Measurements from ENCODE around the gene PTGDR.

The PTGDR gene

DNA sequence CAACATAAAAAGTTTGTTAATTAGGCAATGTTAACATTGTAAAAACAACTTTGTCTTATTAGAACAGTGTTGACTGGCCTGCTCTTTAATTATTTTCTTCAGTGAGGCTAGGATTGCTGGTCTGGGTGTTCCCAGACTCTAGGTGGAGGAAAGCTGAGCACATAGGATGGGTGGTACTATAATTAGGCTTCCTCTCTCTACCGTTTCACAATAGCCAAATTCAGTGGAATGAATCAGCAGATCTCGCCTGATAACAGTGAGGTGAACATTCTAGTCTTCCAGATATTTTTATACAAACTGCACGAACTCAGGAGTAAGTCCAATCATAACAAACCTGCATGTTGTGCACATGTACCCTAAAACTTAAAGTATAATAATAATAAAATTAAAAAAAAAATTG, 11.9 kb downstream of the PTGDR start:
- no peak overlapping the region for H3K4me2 ChIP-seq (ENCODE audit: insufficient read depth, low read length)
- H3K4me3 ChIP-seq (ENCODE audit: low read depth in 1 of 2, low read length in 2 of 2) = no peak overlapping the region
- no peaks in the 10 kb centered on the region for H4K20me1 ChIP-seq (ENCODE audit: insufficient read depth, low read length)
- no peak overlapping the region for H3K9ac ChIP-seq (ENCODE audit: low read depth, low read length)
- no peaks in the 10 kb centered on the region for H3K36me3 ChIP-seq (ENCODE audit: insufficient read depth, low read length)
- no peaks in the 10 kb centered on the region for H3K9me3 ChIP-seq (ENCODE audit: insufficient read depth, low read length, severe bottlenecking)
- H2AFZ ChIP-seq (ENCODE audit: low read depth, low read length) = no peak overlapping the region
- peaks cover 4% of the 10 kb centered on the region; the same call in 1 of the 2 replicates for H3K4me1 ChIP-seq (ENCODE audit: insufficient read depth, low read length)
- no peaks in the 10 kb centered on the region for H3K27me3 ChIP-seq (ENCODE audit: insufficient read depth, low read length, poor library complexity)
- DNase-seq (no peak), ATAC-seq (ENCODE audit: insufficient read depth, low read depth) (peak; percentile 50; the same call in 1 of the 3 replicates)
- TF ChIP-seq, protein P1, sequence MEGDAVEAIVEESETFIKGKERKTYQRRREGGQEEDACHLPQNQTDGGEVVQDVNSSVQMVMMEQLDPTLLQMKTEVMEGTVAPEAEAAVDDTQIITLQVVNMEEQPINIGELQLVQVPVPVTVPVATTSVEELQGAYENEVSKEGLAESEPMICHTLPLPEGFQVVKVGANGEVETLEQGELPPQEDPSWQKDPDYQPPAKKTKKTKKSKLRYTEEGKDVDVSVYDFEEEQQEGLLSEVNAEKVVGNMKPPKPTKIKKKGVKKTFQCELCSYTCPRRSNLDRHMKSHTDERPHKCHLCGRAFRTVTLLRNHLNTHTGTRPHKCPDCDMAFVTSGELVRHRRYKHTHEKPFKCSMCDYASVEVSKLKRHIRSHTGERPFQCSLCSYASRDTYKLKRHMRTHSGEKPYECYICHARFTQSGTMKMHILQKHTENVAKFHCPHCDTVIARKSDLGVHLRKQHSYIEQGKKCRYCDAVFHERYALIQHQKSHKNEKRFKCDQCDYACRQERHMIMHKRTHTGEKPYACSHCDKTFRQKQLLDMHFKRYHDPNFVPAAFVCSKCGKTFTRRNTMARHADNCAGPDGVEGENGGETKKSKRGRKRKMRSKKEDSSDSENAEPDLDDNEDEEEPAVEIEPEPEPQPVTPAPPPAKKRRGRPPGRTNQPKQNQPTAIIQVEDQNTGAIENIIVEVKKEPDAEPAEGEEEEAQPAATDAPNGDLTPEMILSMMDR (IDR thresholded peaks at IDR 0.05; ENCODE audit: borderline replicate concordance, extremely low read depth, low read length, poor library complexity, severe bottlenecking) = no peak
- no peak for TF ChIP-seq EZH2 (IDR thresholded peaks at IDR 0.05; ENCODE audit: borderline replicate concordance, low read depth, low read length, severe bottlenecking)
- H3K79me2 ChIP-seq (ENCODE audit: insufficient read depth, low read length) = no peaks in the 10 kb centered on the region
- H3K27ac ChIP-seq (ENCODE audit: low read length) = no peak overlapping the region

DNA sequence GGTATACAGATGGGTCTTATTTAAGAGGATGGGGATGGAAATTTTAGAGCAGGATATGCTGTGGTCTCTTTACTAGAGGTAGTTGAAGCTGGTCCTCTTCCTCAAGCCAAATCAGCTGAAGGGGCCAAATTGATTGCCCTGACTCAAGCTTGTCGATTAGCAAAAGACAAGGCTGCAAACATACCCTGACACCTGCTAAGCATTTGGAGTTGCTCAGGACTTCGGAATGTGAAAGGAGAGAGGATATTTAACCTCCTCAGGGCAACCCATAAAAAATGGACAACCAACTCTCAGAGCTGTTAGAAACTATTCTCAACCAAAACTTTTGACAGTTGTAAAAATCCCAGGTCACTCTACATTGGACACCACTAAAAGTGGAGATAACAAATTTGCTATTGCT, 15.6 kb downstream of the PTGDR start:
- Histone ChIP-seq H3K36me3 (ENCODE audit: insufficient read depth, low read length) (no peaks in the 10 kb centered on the region), H3K4me3 (ENCODE audit: low read depth in 1 of 2, low read length in 2 of 2) (no peak overlapping the region)

DNA sequence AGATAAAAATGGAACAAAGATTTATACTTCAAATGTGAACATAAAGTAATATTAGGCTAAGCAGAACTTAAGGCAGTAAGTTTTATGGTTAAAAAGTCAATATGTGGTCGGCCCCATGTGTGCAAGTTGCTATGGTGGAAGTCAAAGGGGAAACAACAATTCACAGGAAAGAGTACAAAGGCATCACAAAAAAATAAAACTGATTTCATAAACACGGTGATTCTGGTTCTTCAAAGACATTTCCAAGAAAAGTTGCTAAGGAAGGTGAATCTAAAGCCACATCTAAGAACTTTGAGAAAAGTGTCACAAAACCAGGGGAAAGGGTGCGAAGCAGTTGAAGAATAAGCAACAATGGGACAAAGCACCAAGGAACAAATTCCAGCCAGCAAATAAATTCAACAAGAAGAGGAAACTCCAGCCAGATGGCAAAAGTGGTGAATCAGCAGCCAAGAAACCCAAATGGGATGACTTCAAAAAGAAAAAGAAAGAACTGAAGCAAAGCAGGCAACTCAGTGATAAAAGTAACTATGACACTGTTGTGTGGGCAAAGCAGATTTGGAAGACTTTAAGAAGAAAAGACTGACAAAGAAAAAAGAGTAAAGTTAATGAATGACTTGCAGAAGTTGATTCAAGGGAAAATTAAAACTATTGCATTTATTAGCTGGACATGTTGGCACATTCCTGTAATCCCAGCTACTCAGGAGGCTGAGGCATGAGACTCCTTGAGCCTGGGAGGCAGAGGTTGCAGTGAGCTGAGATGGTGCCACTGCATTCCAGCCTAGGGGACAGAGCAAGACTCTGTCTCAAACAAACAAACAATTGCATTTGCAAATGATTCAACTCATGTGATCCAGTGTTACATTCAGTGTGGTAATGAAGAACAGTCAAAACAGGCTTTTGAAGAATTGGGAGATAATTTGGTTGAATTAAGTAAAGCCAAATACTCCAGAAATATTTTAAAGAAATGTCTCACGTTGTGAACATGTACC, 19.5 kb downstream of the PTGDR start:
- Histone ChIP-seq H3K4me2 (ENCODE audit: insufficient read depth, low read length) (peak overlapping the region; percentile 58), H3K27ac (ENCODE audit: low read length) (peak overlapping the region; percentile 78), H2AFZ (ENCODE audit: low read depth, low read length) (no peak overlapping the region), H3K9me3 (ENCODE audit: insufficient read depth, low read length, severe bottlenecking) (no peaks in the 10 kb centered on the region), H3K36me3 (ENCODE audit: insufficient read depth, low read length) (no peaks in the 10 kb centered on the region), H3K4me3 (ENCODE audit: low read depth in 1 of 2, low read length in 2 of 2) (peak overlapping the region in 1 of 2 experiments; percentile 25; a peak in 2 of 4 replicates), H4K20me1 (ENCODE audit: insufficient read depth, low read length) (no peaks in the 10 kb centered on the region), H3K4me1 (ENCODE audit: insufficient read depth, low read length) (peaks cover 45% of the 10 kb centered on the region), H3K27me3 (ENCODE audit: insufficient read depth, low read length, poor library complexity) (no peaks in the 10 kb centered on the region), H3K9ac (ENCODE audit: low read depth, low read length) (peak overlapping the region; percentile 36), H3K79me2 (ENCODE audit: insufficient read depth, low read length) (no peaks in the 10 kb centered on the region)
- TF ChIP-seq, protein P1 (IDR thresholded peaks at IDR 0.05; ENCODE audit: borderline replicate concordance, extremely low read depth, low read length, poor library complexity, severe bottlenecking) = no peak
- TF ChIP-seq EZH2 (IDR thresholded peaks at IDR 0.05; ENCODE audit: borderline replicate concordance, low read depth, low read length, severe bottlenecking) = no peak
- DNase-seq (peak; percentile 65), ATAC-seq (ENCODE audit: insufficient read depth, low read depth) (peak; percentile 86)

More for the DNA sequence above, 15.6 kb downstream of the PTGDR start:
- no peaks in the 10 kb centered on the region for H3K9me3 ChIP-seq (ENCODE audit: insufficient read depth, low read length, severe bottlenecking)
- no peak overlapping the region for H3K27ac ChIP-seq (ENCODE audit: low read length)
- DNase-seq = no peak
- no peak overlapping the region for H2AFZ ChIP-seq (ENCODE audit: low read depth, low read length)
- H3K27me3 ChIP-seq (ENCODE audit: insufficient read depth, low read length, poor library complexity) = no peaks in the 10 kb centered on the region
- H4K20me1 ChIP-seq (ENCODE audit: insufficient read depth, low read length) = no peaks in the 10 kb centered on the region
- TF ChIP-seq EZH2 (IDR thresholded peaks at IDR 0.05; ENCODE audit: borderline replicate concordance, low read depth, low read length, severe bottlenecking) = no peak
- TF ChIP-seq, protein P1 (IDR thresholded peaks at IDR 0.05; ENCODE audit: borderline replicate concordance, extremely low read depth, low read length, poor library complexity, severe bottlenecking) = no peak
- H3K79me2 ChIP-seq (ENCODE audit: insufficient read depth, low read length) = no peaks in the 10 kb centered on the region
- H3K9ac ChIP-seq (ENCODE audit: low read depth, low read length) = no peak overlapping the region
- no peak overlapping the region for H3K4me2 ChIP-seq (ENCODE audit: insufficient read depth, low read length)
- ATAC-seq (ENCODE audit: insufficient read depth, low read depth) = no peak
- peaks cover 39% of the 10 kb centered on the region for H3K4me1 ChIP-seq (ENCODE audit: insufficient read depth, low read length)
